Measurements from ENCODE around the gene PXDN.

The PXDN gene

DNA sequence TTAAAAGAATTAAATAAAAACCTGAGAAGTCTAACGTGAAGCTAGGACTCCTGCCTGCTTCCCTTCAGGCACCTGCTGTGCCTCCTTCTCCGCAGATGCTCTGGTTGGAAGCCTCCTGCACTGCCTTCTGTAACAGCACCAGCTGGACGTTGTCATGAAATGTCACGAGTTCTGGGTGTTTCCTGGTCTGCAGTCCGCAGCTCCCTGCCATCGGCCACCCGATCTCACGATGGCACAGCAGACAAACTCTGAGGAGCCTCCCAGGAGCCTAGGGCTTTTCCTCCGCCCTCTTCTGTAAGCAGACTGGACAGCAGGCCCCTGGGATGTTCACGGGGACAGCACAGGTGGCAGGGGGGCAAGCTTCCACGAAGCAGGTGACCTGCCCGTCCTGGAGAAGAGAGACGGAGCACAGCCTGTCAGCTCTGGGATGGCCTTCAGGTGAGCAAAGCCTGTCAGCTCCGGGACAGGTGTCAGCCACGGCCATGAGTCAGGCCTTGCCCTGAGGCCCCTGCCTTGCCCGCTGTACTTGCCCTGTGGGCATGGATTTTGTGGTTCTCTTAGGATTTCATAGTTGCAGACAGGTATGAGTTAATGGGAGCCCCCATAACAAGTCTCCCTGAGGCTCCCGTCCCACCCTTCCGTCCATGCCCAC, 110.3 kb downstream of the PXDN start:
- TF ChIP-seq, protein P1, sequence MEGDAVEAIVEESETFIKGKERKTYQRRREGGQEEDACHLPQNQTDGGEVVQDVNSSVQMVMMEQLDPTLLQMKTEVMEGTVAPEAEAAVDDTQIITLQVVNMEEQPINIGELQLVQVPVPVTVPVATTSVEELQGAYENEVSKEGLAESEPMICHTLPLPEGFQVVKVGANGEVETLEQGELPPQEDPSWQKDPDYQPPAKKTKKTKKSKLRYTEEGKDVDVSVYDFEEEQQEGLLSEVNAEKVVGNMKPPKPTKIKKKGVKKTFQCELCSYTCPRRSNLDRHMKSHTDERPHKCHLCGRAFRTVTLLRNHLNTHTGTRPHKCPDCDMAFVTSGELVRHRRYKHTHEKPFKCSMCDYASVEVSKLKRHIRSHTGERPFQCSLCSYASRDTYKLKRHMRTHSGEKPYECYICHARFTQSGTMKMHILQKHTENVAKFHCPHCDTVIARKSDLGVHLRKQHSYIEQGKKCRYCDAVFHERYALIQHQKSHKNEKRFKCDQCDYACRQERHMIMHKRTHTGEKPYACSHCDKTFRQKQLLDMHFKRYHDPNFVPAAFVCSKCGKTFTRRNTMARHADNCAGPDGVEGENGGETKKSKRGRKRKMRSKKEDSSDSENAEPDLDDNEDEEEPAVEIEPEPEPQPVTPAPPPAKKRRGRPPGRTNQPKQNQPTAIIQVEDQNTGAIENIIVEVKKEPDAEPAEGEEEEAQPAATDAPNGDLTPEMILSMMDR (conservative IDR thresholded peaks at IDR 0.05; ENCODE audit: control insufficient read depth, insufficient read depth, low read depth, low read length): no peak

DNA sequence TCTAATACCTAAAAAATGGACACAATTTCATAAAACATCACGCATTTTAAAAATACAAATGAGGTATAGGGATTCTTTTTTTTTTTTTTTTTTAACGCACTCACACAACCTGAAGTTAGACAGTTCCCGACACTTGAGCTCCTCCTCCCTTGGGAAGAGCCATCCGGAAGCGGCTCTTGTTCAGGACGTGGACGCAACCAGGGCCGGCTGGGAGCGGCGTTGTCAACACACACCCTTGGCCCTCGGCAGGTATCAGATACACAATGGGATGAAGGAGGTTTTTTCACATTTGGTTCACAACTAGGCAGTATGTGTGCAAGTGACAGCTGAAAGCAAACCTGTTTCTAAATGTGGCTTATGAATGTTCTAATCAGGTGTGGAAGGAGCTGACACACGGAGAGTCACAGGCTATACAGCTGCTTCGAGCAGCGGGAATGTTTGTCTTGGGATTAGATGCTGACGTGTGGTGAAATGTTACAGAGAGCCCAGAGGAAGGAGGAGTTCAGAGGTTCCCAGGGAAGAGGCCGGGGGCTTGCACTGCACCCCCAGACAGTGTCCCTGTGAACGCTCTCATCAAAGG, 111.1 kb downstream of the PXDN start:
- DNase-seq (ENCODE audit: low read depth): no peak
- H3K4me3 ChIP-seq (ENCODE audit: control insufficient read depth, low read depth, low read length): no peak overlapping the region
- TF ChIP-seq, protein P1 (conservative IDR thresholded peaks at IDR 0.05; ENCODE audit: control insufficient read depth, insufficient read depth, low read depth, low read length): no peak

More for the DNA sequence above, 110.3 kb downstream of the PXDN start:
- H3K4me3 ChIP-seq (ENCODE audit: control insufficient read depth, low read depth, low read length): no peak overlapping the region
- DNase-seq (ENCODE audit: low read depth): no peak

DNA sequence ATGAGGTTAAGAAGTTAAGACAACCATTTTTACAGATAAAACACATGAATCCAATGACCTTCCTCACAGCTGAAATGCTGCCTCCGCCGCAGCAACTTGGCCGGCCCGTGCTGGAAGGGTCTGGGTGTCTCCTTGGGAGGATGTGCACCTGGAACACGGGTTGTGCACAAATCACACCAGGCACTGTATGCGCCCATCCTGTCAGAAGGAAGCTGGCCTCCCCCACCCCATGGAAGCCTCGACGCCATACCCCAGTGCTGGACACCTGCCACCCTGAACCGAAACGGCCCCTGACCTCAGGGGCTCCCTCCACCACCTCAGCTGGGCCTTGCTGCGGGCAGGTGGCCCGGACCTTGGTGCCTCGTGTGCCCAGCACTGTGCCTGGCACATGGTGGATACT, 111.8 kb downstream of the PXDN start:
- no peak for DNase-seq (ENCODE audit: low read depth)
- no peak overlapping the region for H3K4me3 ChIP-seq (ENCODE audit: control insufficient read depth, low read depth, low read length)
- TF ChIP-seq, protein P1 (conservative IDR thresholded peaks at IDR 0.05; ENCODE audit: control insufficient read depth, insufficient read depth, low read depth, low read length): no peak

DNA sequence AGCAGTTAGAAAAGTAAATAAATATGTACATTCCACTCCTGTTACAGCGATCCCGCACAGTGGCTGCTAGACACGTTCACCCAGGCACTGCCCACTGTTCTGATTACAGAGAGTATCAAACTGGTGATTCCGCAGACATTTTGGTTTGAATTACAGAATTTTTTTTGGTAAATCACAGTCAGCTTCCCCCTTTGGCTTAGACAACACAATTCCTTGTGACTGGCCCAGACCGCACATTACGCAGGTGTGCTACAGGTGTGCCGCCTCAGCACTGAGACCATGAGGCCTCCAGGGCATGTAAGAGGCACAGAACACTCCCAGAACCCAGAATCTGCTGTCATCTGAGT, 112.3 kb downstream of the PXDN start:
- H3K4me3 ChIP-seq (ENCODE audit: control insufficient read depth, low read depth, low read length): no peak overlapping the region
- TF ChIP-seq, protein P1 (conservative IDR thresholded peaks at IDR 0.05; ENCODE audit: control insufficient read depth, insufficient read depth, low read depth, low read length): no peak
- no peak for DNase-seq (ENCODE audit: low read depth)

DNA sequence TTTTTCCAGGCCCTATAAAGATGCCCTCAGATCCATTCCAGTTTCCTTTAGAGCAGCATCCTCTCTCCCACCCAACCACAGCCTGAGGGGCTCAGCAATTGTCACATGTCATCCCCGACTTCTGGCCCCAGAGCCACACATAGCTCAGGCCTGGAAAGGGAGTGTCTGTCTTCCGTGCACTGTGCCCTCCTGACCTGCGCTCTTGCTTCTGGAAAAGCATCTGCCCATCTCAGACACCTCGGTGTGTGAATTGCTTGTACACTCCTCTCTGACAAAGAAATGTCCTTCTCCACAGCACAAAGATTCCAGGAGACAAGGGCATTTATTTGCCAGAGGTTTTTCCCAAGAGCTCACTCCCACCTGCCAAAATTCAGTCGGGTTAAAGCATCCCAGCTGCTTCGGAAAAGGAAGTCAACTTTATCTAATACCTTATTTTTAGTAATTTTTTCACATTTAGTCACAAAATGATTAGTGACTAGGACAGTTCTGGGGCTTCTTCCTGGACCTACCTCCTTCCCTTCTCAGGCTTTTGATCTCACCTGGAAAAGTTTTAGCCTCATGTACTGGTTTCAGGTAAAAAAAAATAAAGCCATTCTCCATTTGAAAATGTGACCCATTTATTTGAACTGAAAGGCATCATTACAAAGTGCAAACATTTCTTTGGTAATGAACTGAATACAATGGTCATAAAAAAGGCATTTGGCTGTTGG, 112.9 kb downstream of the PXDN start:
- TF ChIP-seq, protein P1 (conservative IDR thresholded peaks at IDR 0.05; ENCODE audit: control insufficient read depth, insufficient read depth, low read depth, low read length): no peak
- DNase-seq (ENCODE audit: low read depth): no peak
- no peak overlapping the region for H3K4me3 ChIP-seq (ENCODE audit: control insufficient read depth, low read depth, low read length)

DNA sequence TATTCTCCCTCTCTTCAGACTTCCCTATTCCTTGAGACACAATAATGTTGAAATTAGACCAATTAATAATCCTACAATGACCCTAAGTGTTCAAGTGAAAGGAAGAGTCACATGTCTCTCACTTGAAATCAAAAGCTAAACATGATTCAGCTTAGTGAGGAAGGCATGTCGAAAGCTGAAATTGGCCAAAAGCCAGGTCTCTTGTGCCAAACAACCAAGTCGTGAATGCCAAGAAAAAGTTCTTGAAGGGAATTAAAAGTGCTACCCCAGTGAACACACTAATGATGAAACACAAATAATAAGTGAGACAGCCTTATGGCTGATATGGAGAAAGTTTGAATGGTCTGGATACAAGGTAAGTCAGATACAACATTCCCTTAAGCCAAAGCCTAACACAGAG, 115.4 kb downstream of the PXDN start:
- peak; percentile 91 for DNase-seq (ENCODE audit: low read depth)
- no peak overlapping the region for H3K4me3 ChIP-seq (ENCODE audit: control insufficient read depth, low read depth, low read length)
- TF ChIP-seq, protein P1 (conservative IDR thresholded peaks at IDR 0.05; ENCODE audit: control insufficient read depth, insufficient read depth, low read depth, low read length): no peak
